Superior temporal gyrus (tissue), 1 donor: Measurements from ENCODE around the gene ARV1.
A peak's percentile ranks its signal among the peaks of the same experiment; 100 is the strongest.

Source experiments
- DNase-seq: peaks from one replicate; pipeline ENCODE4 v3.0.0-alpha.2; 2016; ENCODE audit errors: extremely low spot score

The ARV1 gene

GRCh38 chr1:230978491-230979388 lies at the start of gene ARV1, which contains the start of gene TTC13:
Gene ARV1 (plus strand): TSS chr1:230979094. CDS start chr1:230979106, 12 bp downstream.
Gene TTC13 (minus strand): TSS chr1:230978861. CDS start chr1:230978830, 31 bp downstream.
- DNase-seq, result peak; percentile 98

- no peak for DNase-seq
Measured at GRCh38 chr1:230930986-230931385, 47.9 kb upstream of the ARV1 start.

GRCh38 chr1:230935852-230936251 lies 43.0 kb upstream of the ARV1 start:
- no peak for DNase-seq

GRCh38 chr1:230936475-230936874 lies 42.4 kb upstream of the ARV1 start:
- no peak for DNase-seq

DNA sequence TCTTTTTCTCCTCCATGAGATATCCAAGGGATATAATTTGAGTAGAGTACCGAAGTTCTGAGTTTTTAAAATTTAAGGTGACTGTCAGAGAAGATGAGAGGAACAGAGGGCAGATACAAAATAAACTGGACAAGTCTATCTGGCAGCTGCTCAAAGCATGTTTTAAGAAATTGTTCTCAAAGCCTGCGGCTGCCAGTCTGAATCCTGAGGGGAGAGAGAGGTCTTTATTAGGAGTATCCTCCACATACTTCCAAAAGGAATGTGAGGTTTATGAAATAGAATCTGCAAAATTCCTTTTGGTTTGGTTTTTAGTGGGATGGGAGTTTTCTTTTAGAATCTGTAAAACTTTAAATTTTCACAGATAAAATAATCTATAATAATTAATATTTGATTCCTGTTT lies 41.5 kb upstream of the ARV1 start:
- no peak for DNase-seq

- no peak for DNase-seq
Measured at GRCh38 chr1:230938924-230939368, 39.9 kb upstream of the ARV1 start.

GRCh38 chr1:230939806-230940489 lies 38.9 kb upstream of the ARV1 start:
- DNase-seq, result no peak

DNA sequence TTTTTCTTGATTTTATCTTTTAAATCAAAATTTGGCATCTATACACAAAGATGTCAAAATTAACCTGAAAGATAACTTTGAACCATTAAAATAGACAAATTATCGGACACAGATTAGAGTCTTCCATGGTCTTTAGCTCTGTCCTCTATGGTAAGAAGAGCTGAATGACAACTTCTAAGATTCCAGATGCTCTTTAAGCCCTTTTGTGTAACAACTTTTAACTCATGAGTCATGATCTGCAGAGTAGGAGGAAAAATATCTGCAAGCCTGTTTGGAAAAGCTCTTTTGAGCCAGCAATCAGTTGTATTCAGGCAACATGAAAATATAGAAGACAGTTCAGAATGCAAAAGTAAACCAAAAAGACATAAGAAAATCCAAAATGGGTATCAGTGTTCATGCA lies 38.0 kb upstream of the ARV1 start:
- peak; percentile 18 for DNase-seq

DNA sequence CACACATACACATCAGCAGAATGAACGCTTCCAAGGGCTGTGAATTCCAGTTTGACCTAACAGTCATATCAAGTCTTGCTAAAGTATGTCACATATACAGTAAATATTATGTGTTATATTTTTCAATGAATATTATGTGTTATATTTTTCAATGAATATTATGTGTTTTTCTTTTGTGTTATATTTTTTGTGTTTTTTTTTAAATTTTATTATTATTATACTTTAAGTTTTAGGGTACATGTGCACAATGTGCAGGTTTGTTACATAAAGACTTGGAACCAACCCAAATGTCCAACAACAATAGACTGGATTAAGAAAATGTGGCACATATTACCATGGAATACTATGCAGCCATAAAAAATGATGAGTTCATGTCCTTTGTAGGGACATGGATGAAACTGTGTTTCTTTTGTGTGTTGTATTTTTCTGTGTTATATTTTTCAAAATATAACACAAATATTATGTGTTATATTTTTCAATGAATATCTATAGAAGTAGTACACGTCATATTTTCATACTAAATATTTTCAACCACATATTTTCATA lies 35.8 kb upstream of the ARV1 start:
- no peak for DNase-seq

GRCh38 chr1:230948301-230948700 lies 30.6 kb upstream of the ARV1 start:
- DNase-seq, result no peak

- DNase-seq, result no peak
Measured at GRCh38 chr1:230948903-230949302, 30.0 kb upstream of the ARV1 start.

- no peak for DNase-seq
Measured at GRCh38 chr1:230950404-230950803, 28.5 kb upstream of the ARV1 start.

DNA sequence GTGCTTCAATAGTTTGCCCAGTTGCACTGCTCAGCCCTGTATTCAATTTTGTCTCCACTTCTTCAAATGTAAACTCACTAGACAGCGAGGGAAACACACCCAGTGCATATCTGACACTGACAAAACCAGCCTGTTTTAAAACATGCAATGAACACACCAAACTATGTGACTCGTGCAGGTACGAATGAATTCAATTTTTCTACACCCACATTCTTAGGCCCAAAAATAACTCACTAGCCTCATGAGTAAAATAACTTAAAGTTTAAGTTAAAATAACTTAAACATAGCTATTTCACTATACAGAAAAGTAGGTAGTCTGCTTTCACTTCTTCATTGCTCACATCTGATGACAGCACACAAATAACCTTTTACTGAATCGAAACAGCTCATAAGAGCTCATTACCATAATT lies 21.3 kb upstream of the ARV1 start:
- DNase-seq, result no peak

DNA sequence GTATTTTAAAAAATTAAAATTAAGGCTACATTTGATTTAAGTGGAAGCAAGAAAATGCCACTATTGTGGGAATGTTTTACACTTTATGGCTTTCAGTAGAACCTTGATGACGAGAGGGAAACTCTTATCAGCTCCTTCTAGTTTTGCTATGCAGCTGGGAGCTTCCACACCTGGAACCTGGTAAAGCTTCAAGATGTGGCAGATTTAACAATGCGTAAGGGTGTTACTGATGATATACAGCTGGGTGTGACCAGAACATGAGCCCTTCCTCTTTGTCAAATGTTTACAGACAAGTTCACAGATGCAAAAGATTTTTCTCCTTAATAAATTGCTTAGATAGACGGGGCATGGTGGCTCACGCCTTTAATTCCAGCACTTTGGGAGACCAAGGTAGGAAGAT lies 20.5 kb upstream of the ARV1 start:
- no peak for DNase-seq

GRCh38 chr1:230964896-230965295 lies 14.0 kb upstream of the ARV1 start:
- no peak for DNase-seq

DNA sequence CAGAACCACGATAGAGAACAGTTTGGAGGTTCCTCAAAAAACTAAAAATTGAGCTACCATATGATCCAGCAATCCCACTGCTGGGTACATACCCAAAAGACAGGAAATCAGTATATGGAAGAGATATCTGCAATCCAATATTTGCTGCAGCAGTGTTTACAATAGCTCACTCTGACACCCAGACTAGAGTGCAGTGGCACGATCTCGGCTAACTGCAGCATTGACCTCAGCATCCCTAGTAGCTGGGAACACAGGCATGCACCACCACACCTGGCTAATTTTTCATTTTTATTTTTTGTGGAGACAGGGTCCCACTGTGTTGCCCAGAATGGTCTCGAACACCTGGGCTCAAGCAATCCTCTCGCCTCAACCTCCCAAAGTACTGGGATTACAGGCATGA lies 13.4 kb upstream of the ARV1 start:
- no peak for DNase-seq

DNA sequence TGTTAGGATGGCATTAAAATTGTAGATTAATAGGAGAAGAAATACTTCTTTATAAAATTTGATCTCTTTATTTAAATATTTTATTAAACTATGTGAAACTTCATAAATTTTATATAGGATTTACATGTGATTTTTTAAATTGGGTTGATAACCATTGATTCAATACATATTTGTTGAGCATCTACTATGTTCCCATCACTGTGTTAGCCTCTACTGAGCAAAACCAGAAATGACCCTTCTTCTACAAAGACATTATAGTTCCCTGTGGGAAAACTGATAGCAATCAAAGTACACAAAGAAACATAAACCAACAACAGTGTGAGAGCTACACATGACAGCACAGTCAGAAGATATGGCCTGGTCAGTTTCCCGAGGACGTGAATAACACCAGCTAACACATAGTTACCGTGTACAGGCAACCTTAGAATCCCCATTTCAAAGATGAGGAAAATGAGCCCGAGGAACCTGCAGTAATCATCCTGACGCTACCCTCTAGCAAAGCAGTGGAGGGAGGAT lies 12.5 kb upstream of the ARV1 start:
- no peak for DNase-seq

- no peak for DNase-seq
Measured at GRCh38 chr1:230970432-230970831, 8.5 kb upstream of the ARV1 start.

GRCh38 chr1:230971771-230972170 lies 7.1 kb upstream of the ARV1 start:
- DNase-seq, result no peak

GRCh38 chr1:230972855-230973271 lies 6.0 kb upstream of the ARV1 start:
- DNase-seq, result no peak

- no peak for DNase-seq
Measured at GRCh38 chr1:230975636-230976035, 3.3 kb upstream of the ARV1 start.

DNA sequence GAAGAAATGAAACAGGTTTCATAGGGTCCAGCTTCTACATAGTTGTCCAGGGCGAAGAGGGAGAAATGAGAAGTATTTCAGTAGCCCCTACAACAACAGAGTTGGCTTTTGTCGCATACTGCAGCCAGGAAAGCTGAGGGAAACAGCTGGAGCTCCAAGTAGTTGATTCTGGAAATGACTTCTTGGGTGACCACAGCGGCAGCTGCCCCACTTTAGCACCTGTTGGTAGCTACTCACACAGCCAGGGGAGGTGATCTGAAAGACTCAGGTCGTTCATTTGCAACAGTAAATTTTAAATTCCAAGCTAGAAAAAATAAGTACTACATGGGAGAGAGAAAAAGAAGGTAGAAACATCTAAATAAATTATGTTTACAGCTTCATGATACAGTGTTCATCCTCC lies 2.5 kb upstream of the ARV1 start:
- DNase-seq, result no peak
